ENCODE data around the gene UBASH3A. TPM values are rescaled to one million over a fixed set of nuclear protein-coding genes. Genes with fewer than 3 reads are reported as not detected.

Gene UBASH3A
- total RNA-seq, 1 donor from 2014 or later = not detected

DNA sequence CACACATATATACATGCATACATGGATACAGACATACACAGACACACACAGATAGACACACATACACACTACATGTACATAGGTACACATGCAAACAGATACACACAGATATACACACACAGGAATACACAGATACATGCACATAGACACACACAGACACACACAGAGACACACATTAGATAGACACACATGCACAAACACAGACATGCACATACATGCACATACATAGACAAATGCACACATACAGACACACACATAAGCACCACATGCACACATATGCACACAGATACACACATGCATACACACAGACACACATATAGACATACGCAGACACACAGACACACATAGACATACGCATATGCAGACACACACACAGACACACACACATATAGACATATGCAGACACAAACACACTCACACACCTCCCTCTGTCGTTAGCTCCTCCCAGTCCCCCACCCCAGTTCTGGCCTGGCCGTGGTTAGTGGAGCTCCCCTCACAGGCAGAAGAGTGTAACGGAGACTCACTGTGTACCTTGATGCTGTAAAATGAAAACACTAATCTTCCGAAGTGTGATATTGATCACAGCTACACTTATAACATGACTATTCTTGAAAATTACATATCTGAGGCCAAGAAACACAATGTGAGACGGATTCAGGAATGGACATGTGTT, 7.6 kb downstream of the UBASH3A start:
- Histone ChIP-seq H3K9me3 (ENCODE audit: low read depth) (no peaks in the 10 kb centered on the region), H4K20me1 (ENCODE audit: low read depth) (no peaks in the 10 kb centered on the region), H3K36me3 (no peaks in the 10 kb centered on the region), H2AFZ (replicated peaks) (no peak overlapping the region), H3K4me2 (no peak overlapping the region), H3K4me3 (no peak overlapping the region), H3K79me2 (ENCODE audit: low read depth) (no peaks in the 10 kb centered on the region), H3K4me1 (no peaks in the 10 kb centered on the region), H3K9ac (no peak overlapping the region), H3F3A (ENCODE audit: low read depth) (peaks cover 4% of the 10 kb centered on the region), H3K27ac (no peak overlapping the region), H3K27me3 (no peaks in the 10 kb centered on the region)
- no peak for TF ChIP-seq EZH2phosphoT487 (IDR thresholded peaks at IDR 0.05)
- TF ChIP-seq, protein P1, sequence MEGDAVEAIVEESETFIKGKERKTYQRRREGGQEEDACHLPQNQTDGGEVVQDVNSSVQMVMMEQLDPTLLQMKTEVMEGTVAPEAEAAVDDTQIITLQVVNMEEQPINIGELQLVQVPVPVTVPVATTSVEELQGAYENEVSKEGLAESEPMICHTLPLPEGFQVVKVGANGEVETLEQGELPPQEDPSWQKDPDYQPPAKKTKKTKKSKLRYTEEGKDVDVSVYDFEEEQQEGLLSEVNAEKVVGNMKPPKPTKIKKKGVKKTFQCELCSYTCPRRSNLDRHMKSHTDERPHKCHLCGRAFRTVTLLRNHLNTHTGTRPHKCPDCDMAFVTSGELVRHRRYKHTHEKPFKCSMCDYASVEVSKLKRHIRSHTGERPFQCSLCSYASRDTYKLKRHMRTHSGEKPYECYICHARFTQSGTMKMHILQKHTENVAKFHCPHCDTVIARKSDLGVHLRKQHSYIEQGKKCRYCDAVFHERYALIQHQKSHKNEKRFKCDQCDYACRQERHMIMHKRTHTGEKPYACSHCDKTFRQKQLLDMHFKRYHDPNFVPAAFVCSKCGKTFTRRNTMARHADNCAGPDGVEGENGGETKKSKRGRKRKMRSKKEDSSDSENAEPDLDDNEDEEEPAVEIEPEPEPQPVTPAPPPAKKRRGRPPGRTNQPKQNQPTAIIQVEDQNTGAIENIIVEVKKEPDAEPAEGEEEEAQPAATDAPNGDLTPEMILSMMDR (IDR thresholded peaks at IDR 0.05) = peak; percentile 40
- no peak for TF ChIP-seq EZH2 (IDR thresholded peaks at IDR 0.05)
- H3K27me3 Mint-ChIP-seq (ENCODE audit: insufficient read depth, low read depth) = peaks cover 4% of the 10 kb centered on the region
- H3K36me3 Mint-ChIP-seq = no peaks in the 10 kb centered on the region
- H3K4me3 Mint-ChIP-seq = no peak overlapping the region
- no peaks in the 10 kb centered on the region for H3K9me3 Mint-ChIP-seq
- no peak overlapping the region for H3K27ac Mint-ChIP-seq
- peaks cover 21% of the 10 kb centered on the region for H3K4me1 Mint-ChIP-seq
- peak; percentile 47 for DNase-seq (ENCODE audit: low spot score)

- Mint-ChIP-seq H3K4me3 (no peak overlapping the region), H3K9me3 (no peaks in the 10 kb centered on the region), H3K36me3 (no peaks in the 10 kb centered on the region), H3K4me1 (peaks cover 21% of the 10 kb centered on the region), H3K27ac (no peak overlapping the region), H3K27me3 (ENCODE audit: insufficient read depth, low read depth) (peaks cover 4% of the 10 kb centered on the region)
- no peak overlapping the region for H3K9ac ChIP-seq
- no peak for DNase-seq (ENCODE audit: low spot score)
- no peaks in the 10 kb centered on the region for H3K4me1 ChIP-seq
- no peak overlapping the region for H3K27ac ChIP-seq
- H3K36me3 ChIP-seq = no peaks in the 10 kb centered on the region
- H3K4me2 ChIP-seq = no peak overlapping the region
- H3K79me2 ChIP-seq (ENCODE audit: low read depth) = no peaks in the 10 kb centered on the region
- H4K20me1 ChIP-seq (ENCODE audit: low read depth) = no peaks in the 10 kb centered on the region
- H3F3A ChIP-seq (ENCODE audit: low read depth) = peaks cover 4% of the 10 kb centered on the region
- no peak overlapping the region for H3K4me3 ChIP-seq
- H3K27me3 ChIP-seq = no peaks in the 10 kb centered on the region
- no peak overlapping the region for H2AFZ ChIP-seq (replicated peaks)
- H3K9me3 ChIP-seq (ENCODE audit: low read depth) = no peaks in the 10 kb centered on the region
- no peak for TF ChIP-seq EZH2 (IDR thresholded peaks at IDR 0.05)
- TF ChIP-seq, protein P1 (IDR thresholded peaks at IDR 0.05) = no peak
Observed at GRCh38 chr21:42411891-42412635, 8.4 kb downstream of the UBASH3A start.

- no peak for DNase-seq (ENCODE audit: low spot score)
- Histone ChIP-seq H3K4me3 (no peak overlapping the region), H3F3A (ENCODE audit: low read depth) (peaks cover 4% of the 10 kb centered on the region), H3K27me3 (no peaks in the 10 kb centered on the region), H4K20me1 (ENCODE audit: low read depth) (no peaks in the 10 kb centered on the region), H3K36me3 (no peaks in the 10 kb centered on the region), H2AFZ (replicated peaks) (no peak overlapping the region), H3K4me1 (no peaks in the 10 kb centered on the region), H3K9ac (no peak overlapping the region), H3K79me2 (ENCODE audit: low read depth) (no peaks in the 10 kb centered on the region), H3K4me2 (no peak overlapping the region), H3K9me3 (ENCODE audit: low read depth) (no peaks in the 10 kb centered on the region), H3K27ac (no peak overlapping the region)
- peaks cover 4% of the 10 kb centered on the region for H3K27me3 Mint-ChIP-seq (ENCODE audit: insufficient read depth, low read depth)
- H3K4me3 Mint-ChIP-seq = no peak overlapping the region
- TF ChIP-seq EZH2phosphoT487 (IDR thresholded peaks at IDR 0.05) (no peak), EZH2 (IDR thresholded peaks at IDR 0.05) (no peak)
- TF ChIP-seq, protein P1 (IDR thresholded peaks at IDR 0.05) = no peak
- H3K36me3 Mint-ChIP-seq = no peaks in the 10 kb centered on the region
- H3K9me3 Mint-ChIP-seq = no peaks in the 10 kb centered on the region
- H3K4me1 Mint-ChIP-seq = peaks cover 21% of the 10 kb centered on the region
- H3K27ac Mint-ChIP-seq = no peak overlapping the region
Observed at GRCh38 chr21:42412636-42412933, 8.9 kb downstream of the UBASH3A start.
